GM08714 (cell line): ENCODE data around the gene COX7B.
A peak's percentile ranks its signal among the peaks of the same experiment; 100 is the strongest.
"Not testable (repeated sequence)": the region's sequence is repeated elsewhere in the genome, so short reads cannot be mapped to it uniquely, and the experiment has no call there.

Source experiments
- H3K4me3 ChIP-seq: fragments of 200-500 bp; sonication (Bioruptor generic); 2 replicates; pipeline ENCODE4 v1.5.1; 2014; ENCODE audit warnings: mild to moderate bottlenecking, low read length, inconsistent platforms
- ZNF274 ChIP-seq: IDR thresholded peaks from 2 replicates; pipeline ENCODE4 v1.6.1; 2012; ENCODE audit warnings: mild to moderate bottlenecking, low read depth, low read length

Gene COX7B, protein sequence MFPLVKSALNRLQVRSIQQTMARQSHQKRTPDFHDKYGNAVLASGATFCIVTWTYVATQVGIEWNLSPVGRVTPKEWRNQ

GRCh38 chrX:77899081-77899828, at the start of gene COX7B:
Gene COX7B, plus strand, starts transcription at chrX:77899468. Its CDS starts 86 bp downstream, at chrX:77899554.
- no peak for TF ChIP-seq ZNF274
- peak within 1 kb of the TSS; percentile 99 for H3K4me3 ChIP-seq

- H3K4me3 ChIP-seq, result no peak overlapping the region
- TF ChIP-seq ZNF274, result no peak
Observed at GRCh38 chrX:77875372-77875771, 23.9 kb upstream of the COX7B start.

DNA sequence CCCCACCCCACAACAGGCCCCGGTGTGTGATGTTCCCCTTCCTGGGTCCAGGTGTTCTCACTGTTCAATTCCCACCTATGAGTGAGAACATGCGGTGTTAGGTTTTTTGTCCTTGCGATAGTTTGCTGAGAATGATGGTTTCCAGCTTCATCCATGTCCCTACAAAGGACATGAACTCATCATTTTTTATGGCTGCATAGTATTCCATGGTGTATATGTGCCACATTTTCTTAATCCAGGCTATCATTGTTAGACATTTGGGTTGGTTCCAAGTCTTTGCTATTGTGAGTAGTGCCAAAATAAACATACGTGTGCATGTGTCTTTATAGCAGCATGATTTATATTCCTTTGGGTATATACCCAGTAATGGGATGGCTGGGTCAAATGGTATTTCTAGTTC, 17.9 kb upstream of the COX7B start:
- not testable (repeated sequence) for H3K4me3 ChIP-seq

- H3K4me3 ChIP-seq, result no peak overlapping the region
- no peak for TF ChIP-seq ZNF274
Observed at GRCh38 chrX:77892887-77893286, 6.4 kb upstream of the COX7B start.

DNA sequence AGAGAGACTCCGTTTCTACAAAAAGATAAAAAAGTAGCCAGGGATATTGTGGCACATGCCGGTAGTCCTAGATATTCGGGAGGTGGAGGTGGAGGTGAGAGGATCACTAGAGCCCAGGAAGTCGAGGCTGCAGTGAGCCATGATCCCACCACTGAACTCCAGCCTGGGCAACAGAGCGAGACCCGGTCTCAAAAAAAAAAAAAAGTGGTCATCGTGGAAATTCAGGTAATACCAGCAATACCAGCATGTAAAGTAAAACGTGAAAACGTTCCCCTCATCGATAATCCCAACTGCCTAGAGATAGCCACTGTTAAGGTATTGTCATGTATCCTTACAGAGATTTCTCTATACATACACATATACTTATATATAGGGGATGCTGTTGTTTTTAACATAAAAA, 5.6 kb upstream of the COX7B start:
- TF ChIP-seq ZNF274, result no peak
- peak overlapping the region; percentile 78 for H3K4me3 ChIP-seq

DNA sequence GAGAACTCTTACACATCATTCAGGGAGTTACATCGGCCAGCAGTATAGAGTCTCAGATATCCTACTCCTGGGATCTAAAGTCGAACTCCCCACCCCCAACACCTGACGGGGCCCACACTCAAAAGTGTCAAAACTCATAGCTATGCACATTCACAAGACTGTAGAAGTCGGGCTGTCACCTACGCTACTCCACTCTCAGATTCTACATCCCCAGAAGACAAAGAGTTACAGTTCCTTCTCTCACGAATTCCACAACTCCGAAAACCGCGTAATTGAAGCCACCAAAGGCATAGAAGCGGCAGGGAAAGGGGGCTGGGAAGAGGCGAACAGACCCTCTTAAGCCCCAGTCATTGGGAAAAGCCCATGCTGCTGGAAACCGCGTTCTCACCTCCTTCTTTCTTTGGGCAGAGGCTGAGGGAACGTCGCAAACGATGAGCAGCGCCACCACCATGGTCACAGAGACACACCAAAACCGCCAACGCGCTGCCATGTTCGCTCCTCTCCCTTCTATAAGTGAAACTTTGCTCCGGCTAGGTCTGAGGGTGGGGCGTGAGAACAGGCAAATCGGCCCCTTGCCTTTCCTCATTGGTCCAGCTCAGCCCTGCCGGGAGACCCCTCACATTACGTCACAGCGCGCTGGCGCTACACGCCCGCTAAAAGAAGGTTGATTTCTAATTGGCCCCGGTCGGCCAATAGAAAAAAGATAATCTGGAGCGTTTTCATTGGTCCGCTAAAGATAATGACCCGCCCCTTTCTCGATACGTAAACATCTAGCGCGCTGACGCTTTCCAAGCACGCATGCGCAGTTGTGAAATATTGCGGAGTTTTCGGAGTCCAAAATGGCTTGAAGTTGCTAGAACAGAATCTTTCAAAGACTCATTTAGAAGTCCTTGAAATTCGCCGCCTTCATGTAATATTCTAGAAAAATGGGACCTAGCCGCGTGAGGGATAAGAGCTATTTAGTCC, 4.1 kb upstream of the COX7B start, which contains the start of gene MAGT1:
MAGT1 (minus strand) TSS at position 515 of the 966 bp plus-strand sequence; CDS start at position 490, 25 bp downstream.
- peak within 1 kb of the TSS; percentile 78 for H3K4me3 ChIP-seq
- no peak for TF ChIP-seq ZNF274

- no peak for TF ChIP-seq ZNF274
- H3K4me3 ChIP-seq, result peak overlapping the region; percentile 99; the same call in 1 of the 2 replicates
Observed at GRCh38 chrX:77900688-77901087, 1.4 kb downstream of the COX7B start.

GRCh38 chrX:77901506-77901905, 2.2 kb downstream of the COX7B start:
- TF ChIP-seq ZNF274, result no peak
- H3K4me3 ChIP-seq, result no peak overlapping the region; the same call in 1 of the 2 replicates

DNA sequence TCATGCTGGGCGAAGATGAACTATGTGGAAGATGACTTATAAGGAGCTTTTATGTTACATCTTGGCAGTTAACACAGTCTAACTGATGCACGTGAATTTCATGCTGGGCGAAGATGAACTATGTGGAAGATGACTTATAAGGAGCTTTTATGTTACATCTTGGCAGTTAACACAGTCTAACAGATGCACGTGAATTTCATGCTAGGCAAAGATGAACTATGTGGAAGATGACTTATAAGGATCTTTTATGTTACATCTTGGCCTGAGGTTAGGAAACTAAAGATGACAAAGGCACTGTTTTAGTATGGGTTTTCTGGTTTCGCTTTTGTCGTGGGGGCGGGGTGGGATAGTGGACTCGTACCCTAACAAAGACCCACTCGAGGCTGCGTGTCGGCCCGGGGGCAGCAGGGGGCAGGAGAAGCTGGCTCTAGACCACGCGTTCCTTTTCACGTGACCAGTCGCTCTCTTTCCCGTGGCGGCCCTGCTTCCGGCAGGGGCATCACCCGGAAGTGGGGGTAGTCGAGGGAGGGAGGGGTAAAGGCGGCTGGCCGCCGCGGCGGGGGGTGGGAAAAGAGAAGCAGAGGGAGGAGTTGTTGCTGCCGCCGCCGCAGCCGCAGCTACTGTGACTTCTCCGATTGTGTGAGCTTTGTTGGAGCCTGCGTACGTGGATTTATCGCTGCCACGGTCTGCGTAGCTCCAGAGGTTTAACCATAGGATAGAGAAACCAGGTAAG, 11.0 kb downstream of the COX7B start, which contains the start of gene ATP7A:
ATP7A (plus strand) TSS at position 586 of the 733 bp plus-strand sequence. CDS start 60,949 bp downstream, outside the sequence.
- TF ChIP-seq ZNF274, result no peak

GRCh38 chrX:77917294-77917933, 18.1 kb downstream of the COX7B start:
- H3K4me3 ChIP-seq, result peak overlapping the region; percentile 10; the same call in 1 of the 2 replicates
- no peak for TF ChIP-seq ZNF274

More for the DNA sequence above, 11.0 kb downstream of the COX7B start, which contains the start of gene ATP7A:
- peak within 1 kb of the TSS; percentile 97 for H3K4me3 ChIP-seq

- TF ChIP-seq ZNF274, result no peak
- no peak overlapping the region for H3K4me3 ChIP-seq
Observed at GRCh38 chrX:77918568-77918967, 19.3 kb downstream of the COX7B start.

- not testable (repeated sequence) for H3K4me3 ChIP-seq
Observed at GRCh38 chrX:77919370-77919769, 20.1 kb downstream of the COX7B start.

GRCh38 chrX:77922787-77923186, 23.5 kb downstream of the COX7B start:
- no peak overlapping the region for H3K4me3 ChIP-seq
- no peak for TF ChIP-seq ZNF274
